Ovary (tissue), 9 donors: Measurements from ENCODE around the gene TJP2. TPM values are rescaled to one million over a fixed set of nuclear protein-coding genes. Genes with fewer than 3 reads are reported as not detected.

Experiments used
- DNase-seq, 5 donors: peaks; one replicate each; pipeline ENCODE4 v3.0.0-alpha.2; 2019 to 2020
- H3K27ac ChIP-seq, 2 donors: fragments of 200-600 bp; one replicate each; pipeline versions ENCODE4 v1.5.1 to v1.8.0; 2019 to 2022
- H3K27me3 ChIP-seq: fragments of 200-600 bp; one replicate; pipeline ENCODE4 v1.8.0; 2022
- H3K36me3 ChIP-seq: fragments of 200-600 bp; sonication (generic); one replicate; pipeline ENCODE4 v1.5.1; 2019
- H3K4me1 ChIP-seq: one replicate; pipeline ENCODE4 v1.8.1; 2013; ENCODE audit warnings: mild to moderate bottlenecking, moderate library complexity; ENCODE audit not compliant: insufficient read depth
- H3K4me3 ChIP-seq: fragments of 200-600 bp; sonication (generic); one replicate; pipeline ENCODE4 v1.5.1; 2017
- H3K9me3 ChIP-seq, 2 donors: fragments of 200-600 bp in 1 of 2; sonication (generic) in 1 of 2; one replicate each; pipeline versions ENCODE4 v1.5.1 to v1.8.1; 2013 to 2019; ENCODE audit warnings: mild to moderate bottlenecking in 1 of 2, moderate library complexity in 1 of 2
- EP300 ChIP-seq: sonication (generic); formaldehyde crosslinking; IDR thresholded peaks from one replicate; pipeline ENCODE4 v1.6.1; 2017; ENCODE audit warnings: antibody characterized with exemption
- POLR2A ChIP-seq: fragments of 450-650 bp; IDR thresholded peaks from one replicate; pipeline ENCODE4 v1.6.1; 2017; ENCODE audit warnings: antibody characterized with exemption, mild to moderate bottlenecking, moderate library complexity
- WGBS, 3 donors: extraction: QIAGEN DNeasy Blood & Tissue Kit in 1 of 3; methylation state at CpG; one replicate each; pipeline versions ENCODE4 v1.1.5 to v1.1.7; 2013 to 2017; 5-methylcytosine and 5-hydroxymethylcytosine counted together
- intact Hi-C, 4 donors: fragments of 100-400 bp; cut with DNase I; formaldehyde crosslinking; loops; one replicate each; pipeline versions ENCODE4 v1.11.0 to v1.15.1; 2022 to 2023
- polyA plus RNA-seq, 2 donors: library from polyadenylated mRNA; stranded (reverse); fragments of 200-250 nt in 1 of 2; fragments of 350-450 nt in 1 of 2; fragmentation: Illumina TruSeq in 1 of 2; extraction: RNeasy Lipid Tissue Mini Kit (QIAGEN cat#74804) in 1 of 2; gene quantifications; one replicate each; pipeline ENCODE4 v1.2.3, GENCODE V29; 2013 to 2014
- total RNA-seq, 7 donors: library from RNA; depleted of rRNA in 2 of 7; stranded (reverse); fragments of >200 nt in 2 of 7; fragmentation: NEBNext Ultra II Directional in 3 of 7; extraction: Animal tissue kit (Norgen Biotek cat#: 25700) in 3 of 7; gene quantifications; one replicate each; pipeline versions ENCODE4 v1.1.0 to v1.2.4, GENCODE V29; 2016 to 2023
- TF ChIP-seq, protein P1 (sequence below), 3 donors: fragments of 450-650 bp in 2 of 3; fragments of 200-600 bp in 1 of 3; IDR thresholded peaks; one replicate each; pipeline versions ENCODE4 v1.5.1 to v1.8.0; 2016 to 2022; ENCODE audit warnings: antibody characterized with exemption in 3 of 3, mild to moderate bottlenecking in 1 of 3
- donor health status: DM: no; HTN: no; CAD: no; lungs with moderate emphysema.
- donor health status: DM: no; HTN: no; CAD: no.
- donor health status: Bipolar disorder and iron deficiency.
- donor health status: DM: yes; HTN: yes; CAD: no.
- donor health status: DM: no; HTN: no; CAD: no.
- donor health status: DM: yes; HTN: yes; CAD: no.

Gene TJP2
- total and polyA plus RNA-seq, 9 donors = 40.5 to 143 (median 68.5) TPM

DNA sequence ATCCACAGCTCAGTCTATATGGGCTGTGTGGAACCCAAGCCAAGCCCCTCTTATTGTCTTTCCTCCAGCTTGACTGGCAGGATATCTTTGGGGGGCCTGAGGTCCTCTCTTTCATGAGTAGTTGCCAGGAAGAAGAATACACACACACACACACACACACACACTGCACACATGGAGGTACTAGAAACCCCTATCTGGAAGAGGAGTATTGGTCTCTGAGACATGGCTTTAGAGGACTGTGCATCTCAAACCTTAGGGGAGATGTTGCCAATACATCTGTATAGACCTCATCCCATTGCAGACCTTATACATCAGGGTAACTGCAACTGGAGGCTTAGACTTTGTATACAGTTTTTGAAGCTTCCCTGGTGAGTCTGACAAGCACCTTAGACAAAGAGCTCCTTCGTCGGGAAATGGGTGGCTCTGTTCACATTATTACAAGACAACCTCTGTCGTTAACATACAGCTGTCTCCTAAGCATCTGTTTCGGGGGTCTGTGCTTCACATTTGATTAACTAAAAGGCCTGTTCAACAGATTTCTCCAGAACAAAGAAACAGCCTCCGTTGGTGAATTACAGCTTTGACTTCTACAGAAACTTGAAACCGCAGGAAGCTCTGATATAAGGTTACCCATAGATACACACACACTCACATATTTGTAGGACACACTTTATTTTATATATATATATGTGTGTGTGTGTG, 145.4 kb downstream of the TJP2 start:
- Histone ChIP-seq H3K9me3 (no peaks in the 10 kb centered on the region), H3K4me3 (no peak overlapping the region), H3K36me3 (no peaks in the 10 kb centered on the region), H3K27ac (no peak overlapping the region), H3K4me1 (no peaks in the 10 kb centered on the region), H3K27me3 (no peaks in the 10 kb centered on the region)
- DNase-seq = no peak
- intact Hi-C loops = loop anchor here in 1 of 4 donors (10.0 kb wide), 1 partner anchor 105 kb away; no protein-coding TSS in a partner anchor
- TF ChIP-seq, protein P1, sequence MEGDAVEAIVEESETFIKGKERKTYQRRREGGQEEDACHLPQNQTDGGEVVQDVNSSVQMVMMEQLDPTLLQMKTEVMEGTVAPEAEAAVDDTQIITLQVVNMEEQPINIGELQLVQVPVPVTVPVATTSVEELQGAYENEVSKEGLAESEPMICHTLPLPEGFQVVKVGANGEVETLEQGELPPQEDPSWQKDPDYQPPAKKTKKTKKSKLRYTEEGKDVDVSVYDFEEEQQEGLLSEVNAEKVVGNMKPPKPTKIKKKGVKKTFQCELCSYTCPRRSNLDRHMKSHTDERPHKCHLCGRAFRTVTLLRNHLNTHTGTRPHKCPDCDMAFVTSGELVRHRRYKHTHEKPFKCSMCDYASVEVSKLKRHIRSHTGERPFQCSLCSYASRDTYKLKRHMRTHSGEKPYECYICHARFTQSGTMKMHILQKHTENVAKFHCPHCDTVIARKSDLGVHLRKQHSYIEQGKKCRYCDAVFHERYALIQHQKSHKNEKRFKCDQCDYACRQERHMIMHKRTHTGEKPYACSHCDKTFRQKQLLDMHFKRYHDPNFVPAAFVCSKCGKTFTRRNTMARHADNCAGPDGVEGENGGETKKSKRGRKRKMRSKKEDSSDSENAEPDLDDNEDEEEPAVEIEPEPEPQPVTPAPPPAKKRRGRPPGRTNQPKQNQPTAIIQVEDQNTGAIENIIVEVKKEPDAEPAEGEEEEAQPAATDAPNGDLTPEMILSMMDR (IDR thresholded peaks at IDR 0.05) = no peak
- TF ChIP-seq POLR2A (no peak), EP300 (no peak)
- WGBS, 3 donors = 76 to 82% (median 77%) methylated on average over 6 of the region's 6 CpGs

DNA sequence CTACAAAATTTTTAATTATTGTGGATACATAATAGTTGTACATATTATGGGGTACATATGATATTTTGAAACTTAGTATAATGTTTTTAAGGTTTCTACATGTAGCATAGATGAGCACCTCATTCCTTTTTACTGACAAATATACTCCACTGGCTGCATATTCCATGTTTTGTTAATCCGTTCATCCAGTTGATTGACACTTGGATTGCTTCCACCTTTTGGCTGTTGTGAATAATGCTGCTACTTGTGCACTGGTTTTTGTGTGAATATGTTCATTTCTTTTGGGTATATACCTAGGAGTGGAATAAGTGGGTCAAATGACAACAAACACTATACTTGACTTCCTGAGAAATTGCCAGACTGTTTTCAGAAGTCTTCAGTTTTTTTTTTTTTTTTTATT, 148.2 kb downstream of the TJP2 start:
- Histone ChIP-seq H3K36me3 (no peaks in the 10 kb centered on the region), H3K27ac (no peak overlapping the region), H3K4me3 (no peak overlapping the region), H3K9me3 (no peaks in the 10 kb centered on the region), H3K4me1 (peaks cover 3% of the 10 kb centered on the region), H3K27me3 (no peaks in the 10 kb centered on the region)
- 69 to 87% (median 86%) methylated on average over 1 of the region's 1 CpG for WGBS, 3 donors
- DNase-seq = no peak
- intact Hi-C loops = loop anchor here in 1 of 4 donors (10.0 kb wide), 1 partner anchor 107 kb away; no protein-coding TSS in a partner anchor
- no peak for TF ChIP-seq POLR2A
- no peak for TF ChIP-seq EP300
- TF ChIP-seq, protein P1 (IDR thresholded peaks at IDR 0.05) = no peak

DNA sequence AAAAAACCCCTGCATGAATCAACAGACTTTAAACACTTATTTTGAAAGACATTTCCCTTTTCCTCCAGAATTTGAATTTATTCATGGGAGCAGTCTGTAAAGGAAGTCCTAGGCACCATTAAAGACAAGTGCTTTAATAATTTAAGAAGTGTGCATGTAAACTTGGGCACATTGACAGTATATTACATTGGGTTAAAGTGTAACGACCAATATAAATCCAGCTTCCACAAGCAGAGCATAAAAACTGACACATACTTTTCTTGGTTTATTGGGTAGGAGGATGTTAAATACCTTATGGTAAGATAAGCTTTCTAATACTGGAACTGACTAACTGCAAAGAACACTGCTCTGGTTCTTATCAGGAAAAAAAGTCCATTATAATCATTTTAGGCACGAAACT, 149.8 kb downstream of the TJP2 start:
- H3K9me3 ChIP-seq = no peaks in the 10 kb centered on the region
- no peaks in the 10 kb centered on the region for H3K36me3 ChIP-seq
- TF ChIP-seq EP300 = no peak
- TF ChIP-seq, protein P1 (IDR thresholded peaks at IDR 0.05) = no peak
- TF ChIP-seq POLR2A = no peak
- H3K4me3 ChIP-seq = no peak overlapping the region
- peaks cover 3% of the 10 kb centered on the region for H3K4me1 ChIP-seq
- WGBS, 3 donors = 15 to 26% (median 18%) methylated on average over 2 of the region's 2 CpGs
- intact Hi-C loops = loop anchor here in 1 of 4 donors (10.0 kb wide), 1 partner anchor 109 kb away; no protein-coding TSS in a partner anchor
- H3K27ac ChIP-seq = no peak overlapping the region
- no peaks in the 10 kb centered on the region for H3K27me3 ChIP-seq
- DNase-seq = no peak

Other genes with a start within 250 kb of the TJP2 start
- not detected for gene PRKACG, start 160.2 kb upstream of the TJP2 start, total RNA-seq
- not detected for gene PRKACG, start 160.2 kb upstream of the TJP2 start, polyA plus RNA-seq
- 10 to 100 TPM in 6 of 7 donors, 1 to 10 TPM in 1; 4.5 to 29.2 (median 21.9) TPM for gene FXN, start 138.5 kb upstream of the TJP2 start, total RNA-seq
- gene FXN, start 138.5 kb upstream of the TJP2 start, polyA plus RNA-seq = 10 to 100 TPM; 17.0 to 27.7 TPM
- 10 to 100 TPM; 17.7 to 36.9 (median 25.4) TPM for gene ENTREP1, start 150.9 kb downstream of the TJP2 start, total RNA-seq
- gene ENTREP1, start 150.9 kb downstream of the TJP2 start, polyA plus RNA-seq = 10 to 100 TPM; 18.8 to 24.5 TPM